Activated CD4-positive, CD25-positive, alpha-beta regulatory T cell (primary cell): ENCODE measurements around the gene RXRA.
A peak's percentile ranks its signal among the peaks of the same experiment; 100 is the strongest.

Experiments
- DNase-seq, 4 experiments: peaks; one replicate each; lab custom pipeline; 2025; lab: John Stamatoyannopoulos, UW

RXRA gene

GRCh38 chr9:134369416-134370212, 43.4 kb downstream of the RXRA start:
- DNase-seq: no peak

- DNase-seq: no peak
Observed at GRCh38 chr9:134370213-134370492, 43.9 kb downstream of the RXRA start.

- DNase-seq: no peak
Observed at GRCh38 chr9:134370638-134371037, 44.4 kb downstream of the RXRA start.

GRCh38 chr9:134371731-134372130, 45.5 kb downstream of the RXRA start:
- DNase-seq: no peak

- DNase-seq: no peak
Observed at GRCh38 chr9:134372581-134373267, 46.5 kb downstream of the RXRA start.

GRCh38 chr9:134373269-134373668, 47.0 kb downstream of the RXRA start:
- DNase-seq: no peak

- DNase-seq: no peak
Observed at GRCh38 chr9:134373953-134374300, 47.7 kb downstream of the RXRA start.

- DNase-seq: no peak
Observed at GRCh38 chr9:134374301-134375010, 48.2 kb downstream of the RXRA start.

- no peak for DNase-seq
Observed at GRCh38 chr9:134375011-134375390, 48.7 kb downstream of the RXRA start.

- no peak for DNase-seq
Observed at GRCh38 chr9:134375430-134376385, 49.5 kb downstream of the RXRA start.

GRCh38 chr9:134376386-134377142, 50.3 kb downstream of the RXRA start:
- DNase-seq: no peak

- DNase-seq: no peak
Observed at GRCh38 chr9:134377143-134377484, 50.9 kb downstream of the RXRA start.

- no peak for DNase-seq
Observed at GRCh38 chr9:134377976-134378375, 51.7 kb downstream of the RXRA start.

- no peak for DNase-seq
Observed at GRCh38 chr9:134378901-134379338, 52.7 kb downstream of the RXRA start.

GRCh38 chr9:134379831-134380365, 53.6 kb downstream of the RXRA start:
- DNase-seq: no peak

- DNase-seq: no peak
Observed at GRCh38 chr9:134380542-134381271, 54.5 kb downstream of the RXRA start.

GRCh38 chr9:134381272-134381661, 55.0 kb downstream of the RXRA start:
- DNase-seq: no peak

- DNase-seq: peak in 1 of 4 experiments; percentile 16
Observed at GRCh38 chr9:134381671-134382516, 55.6 kb downstream of the RXRA start.

GRCh38 chr9:134382733-134383132, 56.5 kb downstream of the RXRA start:
- no peak for DNase-seq
